ENCODE data around the gene PIEZO1. TPM values are rescaled to one million over a fixed set of nuclear protein-coding genes. Genes with fewer than 3 reads are reported as not detected.
A peak's percentile ranks its signal among the peaks of the same experiment; 100 is the strongest.

Gene PIEZO1
- total and polyA plus RNA-seq, 10 donors, result 145 to 385 (median 201) TPM

DNA sequence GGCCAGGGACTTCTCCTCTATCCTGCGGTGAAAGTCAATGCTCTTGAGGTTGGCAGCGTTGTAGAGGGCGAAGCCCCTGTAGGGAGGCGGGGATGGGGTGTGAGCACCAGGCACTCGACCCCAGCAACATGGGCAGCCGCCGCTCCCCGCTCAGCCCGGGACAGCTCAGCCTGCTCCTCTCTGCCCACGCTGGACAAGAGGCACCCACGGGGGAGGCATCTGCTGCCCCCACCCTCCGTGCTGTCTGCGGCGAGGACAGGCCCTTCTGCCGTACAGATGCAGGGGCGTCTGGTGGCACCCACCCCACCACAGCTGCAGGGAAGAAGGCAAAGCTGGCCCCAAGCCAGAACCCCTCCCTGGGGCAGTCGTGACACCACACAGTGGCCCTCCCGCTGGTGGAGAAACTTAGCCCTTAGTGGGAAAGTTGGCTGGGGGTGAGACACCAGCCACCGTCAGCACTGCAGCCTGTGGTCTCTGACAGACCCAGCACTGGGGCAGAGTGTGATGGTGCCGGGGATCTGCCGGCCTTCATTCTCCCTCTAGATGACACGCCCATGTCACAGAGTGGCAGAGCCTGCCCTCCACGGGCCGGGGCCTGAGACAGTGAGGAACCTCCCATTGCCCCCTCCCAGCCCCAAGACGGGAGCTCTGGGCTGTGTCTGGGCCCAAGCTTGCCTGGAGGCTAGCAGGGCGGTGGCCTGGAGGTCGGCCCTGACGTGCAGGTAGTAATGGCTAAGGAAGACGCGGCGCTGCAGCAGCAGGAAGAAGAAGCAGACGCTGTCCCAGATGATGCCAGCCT is 59.2 kb downstream of the PIEZO1 start:
- no peaks in the 10 kb centered on the region for H3K4me1 ChIP-seq
- intact Hi-C loops (cut with DNase I; ENCODE audit: low total_unique reads), result no loop called here
- no peak overlapping the region for H3K4me3 ChIP-seq
- H3K9me3 ChIP-seq, result no peaks in the 10 kb centered on the region
- no peak overlapping the region for H3K27ac ChIP-seq
- TF ChIP-seq POLR2AphosphoS5 (IDR thresholded peaks at IDR 0.05), result peak in 1 of 3 donors; percentile 36
- no peak for TF ChIP-seq POLR2A (IDR thresholded peaks at IDR 0.05)
- 87 to 95% (median 88%) methylated on average over 20 to 32 of the region's 32 CpGs for WGBS, 5 donors
- no peaks in the 10 kb centered on the region for H3K27me3 ChIP-seq (replicated peaks in 1 of 7)
- peaks cover 22 to 87% (median 77%) of the 10 kb centered on the region in 6 donors for H3K36me3 ChIP-seq
- DNase-seq, result no peak

- Histone ChIP-seq H3K4me1 (no peaks in the 10 kb centered on the region), H3K4me3 (no peak overlapping the region), H3K9me3 (no peaks in the 10 kb centered on the region), H3K27me3 (replicated peaks in 1 of 7) (no peaks in the 10 kb centered on the region), H3K27ac (no peak overlapping the region), H3K36me3 (peaks cover 24 to 87% (median 81%) of the 10 kb centered on the region in 6 donors)
- TF ChIP-seq, protein P1, sequence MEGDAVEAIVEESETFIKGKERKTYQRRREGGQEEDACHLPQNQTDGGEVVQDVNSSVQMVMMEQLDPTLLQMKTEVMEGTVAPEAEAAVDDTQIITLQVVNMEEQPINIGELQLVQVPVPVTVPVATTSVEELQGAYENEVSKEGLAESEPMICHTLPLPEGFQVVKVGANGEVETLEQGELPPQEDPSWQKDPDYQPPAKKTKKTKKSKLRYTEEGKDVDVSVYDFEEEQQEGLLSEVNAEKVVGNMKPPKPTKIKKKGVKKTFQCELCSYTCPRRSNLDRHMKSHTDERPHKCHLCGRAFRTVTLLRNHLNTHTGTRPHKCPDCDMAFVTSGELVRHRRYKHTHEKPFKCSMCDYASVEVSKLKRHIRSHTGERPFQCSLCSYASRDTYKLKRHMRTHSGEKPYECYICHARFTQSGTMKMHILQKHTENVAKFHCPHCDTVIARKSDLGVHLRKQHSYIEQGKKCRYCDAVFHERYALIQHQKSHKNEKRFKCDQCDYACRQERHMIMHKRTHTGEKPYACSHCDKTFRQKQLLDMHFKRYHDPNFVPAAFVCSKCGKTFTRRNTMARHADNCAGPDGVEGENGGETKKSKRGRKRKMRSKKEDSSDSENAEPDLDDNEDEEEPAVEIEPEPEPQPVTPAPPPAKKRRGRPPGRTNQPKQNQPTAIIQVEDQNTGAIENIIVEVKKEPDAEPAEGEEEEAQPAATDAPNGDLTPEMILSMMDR (IDR thresholded peaks at IDR 0.05 in 8 of 11, conservative IDR thresholded peaks at IDR 0.05 in 3 of 11), result no peak
- TF ChIP-seq POLR2A (IDR thresholded peaks at IDR 0.05) (no peak), POLR2AphosphoS5 (IDR thresholded peaks at IDR 0.05) (peak in 2 of 3 donors; percentile 19 to 50)
- DNase-seq, result no peak
- WGBS, 5 donors, result 91 to 94% (median 93%) methylated on average over 16 to 31 of the region's 31 CpGs
- intact Hi-C loops (cut with DNase I; ENCODE audit: low total_unique reads), result no loop called here
Measured at GRCh38 chr16:88724855-88725555, 60.0 kb downstream of the PIEZO1 start.

DNA sequence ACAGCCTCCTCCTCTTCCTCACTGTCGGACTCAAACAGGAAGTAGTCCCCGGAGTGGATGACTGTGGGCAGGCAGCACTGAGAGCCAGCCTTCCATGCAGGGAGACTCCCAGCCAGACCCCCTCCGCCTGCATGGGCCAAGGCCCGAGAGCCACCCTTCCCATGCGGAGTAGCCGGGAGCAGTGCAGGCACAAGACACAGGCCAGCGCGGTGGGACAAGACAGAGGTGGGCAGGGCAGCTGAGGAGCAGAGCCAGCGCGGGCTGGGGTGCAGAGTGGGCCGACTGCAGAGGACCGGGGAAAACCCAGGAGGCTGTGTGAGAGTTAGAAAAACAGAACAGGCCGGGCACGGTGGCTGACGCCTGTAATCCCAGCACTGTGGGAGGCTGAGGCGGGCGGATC is 61.1 kb downstream of the PIEZO1 start:
- intact Hi-C loops (cut with DNase I; ENCODE audit: low total_unique reads), result no loop called here
- no peak overlapping the region for H3K4me3 ChIP-seq
- H3K27ac ChIP-seq, result no peak overlapping the region
- peak in 2 of 3 donors; percentile 16 to 22 for TF ChIP-seq POLR2AphosphoS5 (IDR thresholded peaks at IDR 0.05)
- TF ChIP-seq, protein P1 (IDR thresholded peaks at IDR 0.05 in 8 of 11, conservative IDR thresholded peaks at IDR 0.05 in 3 of 11), result no peak
- 90 to 95% (median 92%) methylated on average over 15 to 17 of the region's 17 CpGs for WGBS, 5 donors
- no peak for DNase-seq
- no peaks in the 10 kb centered on the region for H3K4me1 ChIP-seq
- H3K36me3 ChIP-seq, result peaks cover 24 to 94% (median 92%) of the 10 kb centered on the region in 6 donors
- H3K9me3 ChIP-seq, result no peaks in the 10 kb centered on the region
- H3K27me3 ChIP-seq (replicated peaks in 1 of 7), result no peaks in the 10 kb centered on the region

- TF ChIP-seq, protein P1 (IDR thresholded peaks at IDR 0.05 in 8 of 11, conservative IDR thresholded peaks at IDR 0.05 in 3 of 11), result no peak
- TF ChIP-seq POLR2A (IDR thresholded peaks at IDR 0.05) (no peak), POLR2AphosphoS5 (IDR thresholded peaks at IDR 0.05) (no peak)
- no peak for DNase-seq
- Histone ChIP-seq H3K27ac (no peak overlapping the region), H3K36me3 (peaks cover 24 to 98% (median 96%) of the 10 kb centered on the region in 6 donors), H3K27me3 (replicated peaks in 1 of 7) (no peaks in the 10 kb centered on the region), H3K9me3 (no peaks in the 10 kb centered on the region), H3K4me1 (no peaks in the 10 kb centered on the region), H3K4me3 (no peak overlapping the region)
- 81 to 100% (median 90%) methylated on average over 3 to 8 of the region's 8 CpGs for WGBS, 5 donors
- intact Hi-C loops (cut with DNase I; ENCODE audit: low total_unique reads), result no loop called here
Measured at GRCh38 chr16:88723507-88723887, 61.5 kb downstream of the PIEZO1 start.
